AML-193 (cell line): ENCODE results near the gene POU2F1.

ENCODE experiments used
- DNase-seq, 2 experiments: peaks; one replicate each; lab custom pipeline; 2025; lab: John Stamatoyannopoulos, UW

Gene POU2F1

DNA sequence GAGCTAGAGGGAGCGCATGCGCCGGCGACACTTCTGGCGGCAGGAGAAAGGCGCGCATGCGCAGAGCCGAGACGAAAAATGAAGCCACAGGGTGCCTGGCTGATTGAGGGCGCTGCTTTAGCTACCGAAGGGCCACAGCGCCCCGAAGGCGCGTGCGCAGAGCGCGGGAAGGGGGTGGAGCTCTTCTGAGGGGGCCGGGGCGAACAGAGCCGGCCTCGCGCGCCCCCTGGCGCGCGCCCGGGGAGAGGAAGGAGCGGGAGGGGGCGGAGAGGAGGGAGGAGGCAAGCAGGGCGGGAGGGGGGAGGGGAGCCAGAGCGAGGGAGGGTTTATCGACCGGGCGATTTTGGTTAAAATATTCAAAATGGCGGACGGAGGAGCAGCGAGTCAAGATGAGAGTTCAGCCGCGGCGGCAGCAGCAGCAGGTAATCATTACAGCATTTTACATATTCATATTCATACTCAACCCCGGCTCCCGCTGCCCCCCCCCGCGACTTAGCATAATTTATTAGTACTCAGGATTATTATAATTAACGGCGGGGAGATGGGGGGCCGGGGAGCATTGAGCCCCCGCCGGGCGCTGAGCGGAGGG lies at the start of gene POU2F1:
Gene POU2F1, plus strand, starts transcription at position 350 of the 589 bp plus-strand sequence. Its CDS starts 12 bp downstream, at position 362.
- DNase-seq, result peak; percentile 96 to 97

DNA sequence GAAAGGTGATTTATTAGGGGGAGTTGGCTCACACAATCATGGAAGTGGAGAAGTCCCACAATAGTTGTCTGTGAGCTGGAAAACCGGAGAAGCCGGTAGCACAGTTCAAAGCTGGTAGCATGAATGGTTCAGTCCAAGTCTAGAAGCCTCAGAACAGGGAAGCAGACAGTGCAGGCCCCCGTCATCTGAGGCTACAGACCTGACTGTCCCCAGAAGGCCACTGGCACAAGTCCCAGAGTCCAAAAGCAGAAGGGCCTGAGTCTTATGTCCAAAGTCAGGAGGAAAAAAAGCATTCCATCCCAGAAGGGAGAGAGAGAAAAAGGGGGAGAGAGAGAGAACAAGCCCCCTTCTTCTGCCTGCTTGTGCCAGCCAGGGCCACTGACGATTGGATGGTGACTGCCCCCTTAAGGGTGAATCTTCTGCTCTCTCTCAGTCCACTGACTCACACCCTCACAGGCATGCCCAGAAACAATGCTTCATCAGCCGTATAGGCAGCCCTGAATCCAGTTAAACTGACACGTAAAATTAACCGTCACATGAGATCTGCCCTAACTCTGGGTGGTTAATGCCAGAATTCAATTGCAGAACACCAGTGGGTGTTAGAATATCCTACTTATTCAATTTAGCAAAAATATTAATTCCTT lies 49.3 kb upstream of the POU2F1 start:
- DNase-seq, result no peak

DNA sequence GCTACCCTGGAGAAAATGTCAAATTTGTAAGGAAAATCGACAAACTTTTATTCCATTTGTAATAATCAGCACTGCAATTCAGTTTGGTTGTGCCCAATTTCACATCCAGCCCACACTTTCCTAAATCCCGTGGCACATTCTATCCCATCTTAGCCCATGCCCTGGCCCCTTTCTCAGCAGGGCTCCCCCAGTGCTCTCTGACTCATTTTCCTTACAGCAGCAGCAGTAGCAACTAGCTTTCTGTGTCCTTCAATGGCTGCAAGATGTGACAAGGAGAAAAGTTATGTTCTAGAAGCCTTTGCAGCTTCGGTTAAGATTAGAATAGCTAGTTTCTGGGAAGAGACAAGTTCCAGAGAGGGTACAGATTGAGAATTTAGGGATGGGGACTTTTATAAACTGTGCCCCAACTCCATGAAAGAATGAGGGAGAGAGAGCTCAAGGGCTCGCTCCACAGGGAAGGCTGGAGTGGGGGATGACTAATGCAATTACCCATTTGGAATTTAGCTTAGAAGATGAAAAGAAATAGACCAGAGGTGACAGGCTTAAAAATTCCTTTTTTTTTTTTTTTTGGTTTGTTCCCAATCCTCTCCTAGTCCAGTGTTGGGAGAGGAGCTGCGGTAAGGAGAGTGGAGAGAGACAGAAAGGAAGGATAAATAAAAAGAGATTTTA lies 47.0 kb upstream of the POU2F1 start:
- DNase-seq, result no peak

DNA sequence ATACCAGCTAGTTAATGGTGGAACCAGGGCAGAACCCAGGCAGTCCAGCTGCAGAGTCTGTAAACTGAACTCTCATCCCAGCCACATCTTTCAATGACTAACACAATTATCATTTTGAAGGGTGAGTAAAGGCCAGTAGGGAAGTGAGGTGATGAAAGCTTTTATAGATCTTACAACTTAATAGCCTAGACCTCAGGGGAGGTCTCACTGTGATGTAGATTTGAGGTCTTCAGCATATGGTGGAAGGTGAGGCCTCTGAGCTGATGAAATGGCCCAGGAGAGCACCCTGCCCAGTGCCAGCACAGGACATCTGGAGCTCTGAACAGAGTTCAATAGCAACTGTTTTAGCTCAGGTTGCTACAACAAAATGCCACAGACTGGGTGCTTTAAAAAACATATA lies 44.8 kb upstream of the POU2F1 start:
- no peak for DNase-seq

DNA sequence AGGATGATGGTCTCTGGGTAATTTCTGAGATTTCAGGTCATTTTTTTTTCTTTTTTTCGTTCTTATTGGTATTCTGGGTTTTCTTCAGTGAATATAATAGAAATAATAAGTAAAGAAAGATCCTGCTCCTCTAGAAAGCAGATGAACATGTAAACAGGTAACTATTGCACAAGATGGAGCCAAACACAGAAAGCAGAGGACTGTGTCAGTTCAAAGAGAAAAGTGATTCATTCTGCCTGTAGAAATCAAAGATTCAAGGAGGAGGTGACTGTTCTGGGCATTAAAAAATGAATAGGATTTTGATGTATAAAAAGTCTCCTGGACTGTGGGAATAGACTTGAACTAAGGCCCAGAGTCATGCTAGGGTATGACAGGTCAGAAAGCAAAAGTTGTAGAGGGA lies 41.9 kb upstream of the POU2F1 start:
- DNase-seq, result no peak

DNA sequence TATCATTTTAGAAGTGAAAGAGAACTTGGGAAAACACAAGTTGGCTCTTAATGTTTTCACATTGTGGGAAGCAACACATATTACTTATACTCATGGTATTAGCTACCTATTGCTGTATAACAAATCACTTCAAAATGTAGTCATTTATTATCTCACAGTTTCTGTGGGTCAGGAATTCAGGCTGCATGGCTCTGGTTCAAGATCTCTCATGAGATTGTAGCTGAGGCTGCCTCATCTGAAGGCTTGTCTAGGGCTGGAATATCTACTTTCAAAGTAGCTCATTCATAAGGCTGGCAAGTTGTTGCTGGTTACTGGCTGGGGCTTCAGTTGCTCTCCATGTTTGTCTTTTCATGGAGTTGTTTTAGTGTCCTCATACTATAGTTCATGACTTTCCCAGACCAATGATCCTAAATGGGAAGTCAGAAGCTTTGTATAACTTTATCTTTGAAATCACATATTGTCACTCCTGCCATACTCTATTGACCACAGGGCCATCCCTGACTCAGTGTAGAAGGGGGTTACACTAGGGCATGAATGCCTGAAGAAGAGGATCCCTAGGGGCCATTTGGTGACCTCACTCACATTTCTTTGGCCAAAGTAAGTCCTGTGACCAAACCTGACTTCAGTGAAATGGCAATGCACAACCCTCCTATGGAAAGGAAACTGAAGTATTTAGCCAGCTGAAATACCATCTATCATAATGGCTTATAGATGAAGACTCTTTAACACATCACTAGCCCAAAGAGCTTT lies 37.9 kb upstream of the POU2F1 start:
- no peak for DNase-seq

DNA sequence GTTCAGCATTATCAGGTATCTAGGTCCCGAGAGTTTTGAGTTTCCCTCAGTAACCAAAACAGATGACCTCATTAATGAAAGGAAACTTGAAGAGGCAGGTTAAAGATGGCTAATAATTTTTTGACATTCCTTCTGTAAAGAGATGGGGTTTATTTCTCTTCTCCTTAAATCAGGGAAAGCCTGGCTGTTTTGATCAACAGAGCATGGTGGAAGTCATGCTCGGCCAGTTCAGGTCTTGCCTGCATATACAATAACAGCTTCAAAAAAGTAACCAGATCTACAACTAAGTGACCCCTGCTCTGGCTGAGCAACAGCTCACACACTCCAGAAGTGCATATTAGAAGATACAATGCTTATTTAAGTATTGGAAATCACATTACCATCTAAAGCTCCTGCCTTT lies 36.6 kb upstream of the POU2F1 start:
- no peak for DNase-seq

DNA sequence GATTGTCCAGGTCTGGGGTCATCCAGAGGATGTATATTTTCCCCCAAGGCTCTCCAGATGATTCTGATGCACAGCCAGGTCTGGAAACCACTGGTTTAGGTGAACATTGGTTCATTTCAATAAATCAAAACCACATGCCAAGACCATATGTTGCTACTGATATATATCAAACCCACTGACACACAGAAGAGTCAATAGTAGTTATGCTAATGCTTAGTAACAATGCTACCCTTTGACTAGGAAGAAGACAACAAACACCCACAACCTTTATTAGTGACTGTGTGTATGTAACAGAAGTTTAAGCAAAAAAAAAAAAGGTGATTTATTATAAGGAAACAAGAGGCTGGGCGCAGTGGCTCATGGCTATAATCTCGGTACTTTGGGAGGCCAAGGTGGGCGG lies 35.6 kb upstream of the POU2F1 start:
- DNase-seq, result no peak

DNA sequence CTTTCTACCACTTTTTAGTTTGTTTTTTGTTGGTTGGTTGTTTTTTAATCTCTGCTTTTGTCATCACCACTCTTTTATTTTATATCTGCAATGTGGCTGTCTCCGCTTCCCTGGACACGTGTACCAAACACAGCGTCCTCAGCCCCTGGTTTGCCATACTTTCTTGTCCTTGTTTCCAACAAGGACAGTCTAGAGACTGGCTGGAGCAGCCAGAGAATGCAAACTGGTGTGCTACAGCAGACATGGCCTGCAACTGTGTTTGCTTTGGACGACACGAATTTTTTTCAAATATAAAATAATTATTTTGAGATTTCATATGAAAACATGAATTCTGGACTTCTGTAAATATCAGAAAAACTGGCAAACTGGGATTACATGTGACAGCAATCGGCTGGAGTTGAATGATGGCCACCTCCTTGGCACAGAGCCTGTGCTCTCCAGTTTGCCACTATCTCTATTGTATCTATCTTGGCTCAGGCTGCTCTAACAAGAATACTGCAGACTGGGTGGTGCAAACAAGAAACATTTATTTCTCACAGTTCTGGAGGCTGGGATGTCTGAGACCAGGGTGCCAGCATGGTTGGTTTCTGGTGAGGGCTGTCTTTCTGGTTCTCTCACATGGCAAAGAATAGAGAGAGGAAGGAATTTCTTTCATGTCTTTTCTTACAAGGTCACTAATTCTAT lies 34.6 kb upstream of the POU2F1 start:
- no peak for DNase-seq

DNA sequence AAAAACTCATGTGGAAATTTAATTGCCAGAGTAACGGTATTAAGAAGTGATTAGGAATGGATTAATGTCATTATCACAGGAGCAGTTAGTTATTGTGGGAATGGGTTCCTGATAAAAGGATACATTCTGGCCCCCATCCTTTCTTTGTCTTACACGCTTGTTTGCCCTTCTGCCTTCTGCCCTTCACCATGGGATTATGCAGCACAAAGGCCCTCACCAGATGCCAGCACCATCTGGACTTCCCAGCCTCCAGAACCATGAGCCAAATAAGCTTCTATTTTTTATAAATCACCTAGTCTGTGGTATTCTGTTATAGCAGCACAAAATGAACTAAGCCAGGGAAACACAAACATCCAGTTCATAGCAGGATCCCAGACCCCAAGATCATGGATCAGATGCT lies 33.9 kb upstream of the POU2F1 start:
- DNase-seq, result no peak

DNA sequence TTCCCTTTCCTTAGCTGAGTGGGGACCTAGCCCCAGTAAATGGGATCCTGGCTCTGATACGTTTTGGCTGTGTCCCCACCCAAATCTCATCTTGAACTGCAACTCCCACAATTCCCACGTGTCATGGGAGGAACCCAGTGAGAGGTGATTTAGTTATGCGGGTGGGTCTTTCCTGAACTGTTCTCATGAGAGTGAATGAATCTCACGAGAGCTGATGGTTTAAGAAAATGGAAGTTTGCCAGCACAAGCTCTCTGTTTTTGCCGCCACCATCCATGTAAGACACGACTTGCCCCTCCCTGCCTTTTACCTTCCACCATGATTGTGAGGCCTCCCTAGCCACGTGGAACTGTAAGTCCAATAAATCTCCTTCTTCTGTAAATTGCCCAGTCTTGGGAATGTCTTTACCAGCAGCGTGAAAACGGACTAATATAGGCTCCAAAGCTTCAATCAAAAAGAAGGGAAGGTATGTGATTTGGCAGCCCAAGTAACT lies 29.9 kb upstream of the POU2F1 start:
- DNase-seq, result no peak

DNA sequence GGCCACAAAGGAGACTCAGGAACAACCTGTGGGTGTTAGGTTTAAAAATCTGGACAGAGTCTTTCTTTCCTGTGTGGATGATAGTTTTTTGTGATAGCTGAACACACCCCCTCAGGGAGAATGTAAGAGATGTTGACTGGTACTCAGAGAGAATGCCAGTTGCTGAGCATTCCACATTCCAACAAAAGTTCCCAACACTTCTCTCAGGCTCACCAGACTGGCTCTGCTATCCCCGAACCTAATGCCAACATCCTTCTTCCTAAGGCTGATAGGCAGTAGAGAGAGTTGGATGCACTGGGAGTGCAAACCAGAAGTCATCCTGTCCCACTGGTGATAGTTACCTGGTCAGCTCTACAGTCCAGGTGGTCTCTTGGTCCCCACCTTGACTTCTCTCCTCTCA lies 28.7 kb upstream of the POU2F1 start:
- DNase-seq, result no peak

DNA sequence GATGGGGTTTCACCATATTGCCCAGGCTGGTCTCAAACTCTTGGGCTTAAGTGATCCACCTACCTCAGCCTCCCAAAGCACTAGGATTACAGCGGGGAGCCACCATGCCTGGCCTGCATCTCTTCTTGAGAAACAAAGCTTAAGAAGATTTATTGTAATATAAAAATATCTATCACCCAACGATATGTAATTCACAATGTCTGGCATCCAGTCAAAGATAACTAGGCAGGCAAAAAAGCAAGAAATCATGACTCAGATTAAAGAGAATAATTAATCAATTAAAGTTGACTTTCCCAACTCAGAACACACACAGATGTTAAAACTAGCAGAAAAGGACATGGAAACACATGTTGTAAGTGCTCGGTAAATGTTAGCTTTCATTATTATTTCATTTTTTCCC lies 26.5 kb upstream of the POU2F1 start:
- DNase-seq, result no peak

DNA sequence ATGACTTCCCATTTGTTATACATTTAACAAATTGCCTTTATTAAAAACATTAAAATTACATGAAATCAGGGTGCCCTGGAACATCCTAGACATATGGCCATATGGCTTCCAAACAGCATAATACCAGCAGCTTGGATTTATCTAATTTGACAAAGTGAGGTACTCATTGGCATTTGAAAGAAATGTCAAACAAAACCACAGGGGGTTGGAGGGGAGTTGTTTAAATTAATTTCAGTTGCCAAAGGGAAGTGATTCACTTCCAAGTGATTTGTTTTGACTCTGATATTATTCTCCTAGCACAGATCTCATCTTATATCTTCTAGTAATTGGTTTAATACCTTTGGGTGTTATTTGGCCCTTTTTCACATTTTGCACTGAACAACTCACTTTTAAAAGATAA lies 24.5 kb upstream of the POU2F1 start:
- no peak for DNase-seq

DNA sequence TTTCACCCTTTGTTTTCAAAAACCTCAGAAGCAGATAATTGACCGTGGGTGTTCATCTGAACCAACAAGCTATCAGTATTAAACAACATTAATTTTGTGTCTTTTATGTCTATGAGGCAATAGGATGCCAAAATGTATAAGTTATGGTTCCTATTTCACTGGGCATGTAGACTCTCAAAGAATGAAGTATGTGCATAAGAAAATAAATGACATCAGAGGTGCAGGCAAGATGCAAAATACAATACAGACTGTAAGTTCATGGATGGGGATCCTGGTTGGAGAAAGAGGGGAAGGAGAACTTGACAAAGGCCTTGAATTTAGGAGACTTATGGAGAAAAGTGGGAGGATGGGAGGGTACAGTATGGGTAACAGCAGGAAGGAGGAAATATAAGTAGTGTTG lies 23.4 kb upstream of the POU2F1 start:
- no peak for DNase-seq

DNA sequence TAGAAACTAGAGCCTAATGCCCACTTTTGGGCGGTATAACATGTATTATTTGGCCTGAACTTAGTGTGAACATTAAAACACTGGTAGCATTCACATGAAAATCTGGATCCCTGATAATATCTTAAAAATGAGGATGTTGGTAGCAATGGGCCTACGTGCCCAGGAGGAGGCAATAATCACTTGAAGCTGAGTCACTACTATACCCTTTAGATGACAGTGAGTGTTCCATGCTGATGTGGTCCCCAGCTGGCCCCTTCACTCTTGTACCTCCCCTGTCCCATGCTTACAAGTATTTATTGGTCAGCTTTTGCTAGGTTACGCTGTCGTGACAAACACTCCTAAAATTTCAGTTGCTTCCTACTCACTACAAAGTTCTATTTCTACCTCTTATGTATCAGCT lies 23.0 kb upstream of the POU2F1 start:
- no peak for DNase-seq

DNA sequence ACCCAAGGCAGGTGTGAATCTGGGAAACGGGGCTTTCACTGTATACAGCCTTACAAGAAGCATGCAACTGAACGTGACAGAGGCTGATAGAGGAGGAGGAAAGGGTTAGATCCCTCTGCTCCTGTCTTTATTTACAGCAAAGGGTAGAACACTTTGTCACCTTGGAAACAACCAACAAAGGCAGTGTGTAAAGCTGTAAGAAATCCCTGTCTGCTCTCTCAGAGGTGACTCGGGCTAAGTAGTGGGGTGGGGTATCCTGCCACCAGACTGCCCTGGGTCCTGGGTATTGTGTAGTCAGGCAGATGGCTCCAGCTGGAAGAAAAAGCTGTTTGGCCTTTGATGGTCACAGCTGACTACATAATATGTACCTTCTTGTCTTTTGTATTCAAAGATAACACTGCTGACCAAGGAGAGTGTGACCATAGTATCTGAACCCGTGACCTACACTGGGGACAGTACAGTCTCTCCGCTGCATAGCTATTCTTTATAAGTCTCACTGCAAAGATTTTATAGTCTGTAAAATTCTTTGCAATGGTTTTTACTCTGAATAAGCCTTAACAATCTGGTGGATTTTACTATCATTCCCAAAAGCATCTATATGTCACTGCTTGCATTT lies 22.1 kb upstream of the POU2F1 start:
- no peak for DNase-seq

DNA sequence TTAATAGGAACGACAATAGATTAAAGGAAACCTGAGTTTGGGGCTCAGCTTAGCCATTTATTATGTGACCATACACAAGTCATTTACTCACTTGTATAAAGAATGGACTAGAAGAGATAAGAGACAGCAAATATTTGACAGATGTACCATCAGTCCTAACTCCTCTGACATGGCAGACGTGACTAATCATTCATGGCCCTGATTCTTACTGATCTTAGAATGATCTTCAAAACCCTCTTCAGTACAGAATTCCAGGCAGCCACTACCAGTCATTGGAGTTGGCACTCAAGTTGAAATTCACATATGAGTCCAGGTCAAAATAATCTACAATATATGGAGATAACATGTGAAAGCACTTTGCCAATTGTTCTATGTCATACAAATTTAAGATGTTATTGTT lies 21.0 kb upstream of the POU2F1 start:
- no peak for DNase-seq

DNA sequence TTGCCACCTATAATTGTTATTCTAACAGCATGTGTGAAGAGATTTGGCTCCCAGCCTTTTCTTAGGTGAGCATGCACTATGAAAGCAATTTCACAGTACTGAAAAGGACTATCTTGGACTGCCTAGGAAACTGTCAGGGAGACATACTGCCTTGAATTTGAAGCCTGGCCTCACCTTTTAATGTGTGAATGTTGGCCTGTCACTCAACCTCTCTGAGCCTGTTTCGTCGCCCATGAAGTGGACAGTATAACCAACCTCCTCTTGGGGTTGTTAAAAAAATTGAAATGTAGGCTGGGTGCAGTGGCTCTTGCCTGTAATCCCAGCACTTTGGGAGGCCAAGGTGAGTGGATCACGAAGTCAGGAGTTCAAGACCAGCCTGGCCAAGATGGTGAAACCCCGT lies 20.4 kb upstream of the POU2F1 start:
- no peak for DNase-seq

DNA sequence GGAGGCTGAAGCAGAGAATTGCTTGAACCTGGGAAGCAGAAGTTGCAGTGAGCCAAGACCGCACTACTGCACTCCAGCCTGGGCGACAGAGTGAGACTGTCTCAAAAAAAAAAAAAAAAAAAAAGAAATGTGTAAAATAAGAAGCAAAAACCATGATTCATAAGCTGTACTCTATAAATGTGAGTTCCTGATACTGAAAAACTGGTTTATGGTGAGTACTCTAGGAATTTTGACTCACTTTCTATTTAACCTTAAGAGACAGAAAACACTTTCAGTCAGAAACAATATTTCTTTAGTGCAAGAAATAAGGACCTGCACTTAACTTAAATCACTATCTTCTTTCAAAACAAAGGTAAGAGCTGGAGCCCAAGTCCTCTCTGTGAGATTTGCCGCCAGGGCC lies 19.9 kb upstream of the POU2F1 start:
- no peak for DNase-seq

DNA sequence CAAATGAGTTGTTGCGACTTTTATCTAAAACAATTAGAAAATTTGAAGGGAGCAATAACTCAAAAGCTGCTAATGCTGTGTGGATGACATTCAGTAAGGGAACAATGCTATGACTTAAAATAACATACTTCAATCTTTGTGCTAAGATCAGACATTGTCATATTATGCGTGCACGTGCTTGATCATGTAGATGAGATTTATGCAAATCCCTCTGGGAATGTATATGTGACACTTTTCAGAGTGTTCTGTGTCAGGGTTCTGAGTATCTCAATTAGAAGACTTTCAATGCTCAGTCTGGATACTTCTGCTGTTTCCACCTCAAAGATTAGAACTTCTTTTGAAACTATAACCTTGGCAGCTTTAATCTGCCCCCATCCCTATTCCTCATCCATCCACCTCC lies 18.6 kb upstream of the POU2F1 start:
- no peak for DNase-seq
